ENCODE measurements around the gene ATP9A.
"Not testable (repeated sequence)": the region's sequence is repeated elsewhere in the genome, so short reads cannot be mapped to it uniquely, and the experiment has no call there.

ATP9A gene

DNA sequence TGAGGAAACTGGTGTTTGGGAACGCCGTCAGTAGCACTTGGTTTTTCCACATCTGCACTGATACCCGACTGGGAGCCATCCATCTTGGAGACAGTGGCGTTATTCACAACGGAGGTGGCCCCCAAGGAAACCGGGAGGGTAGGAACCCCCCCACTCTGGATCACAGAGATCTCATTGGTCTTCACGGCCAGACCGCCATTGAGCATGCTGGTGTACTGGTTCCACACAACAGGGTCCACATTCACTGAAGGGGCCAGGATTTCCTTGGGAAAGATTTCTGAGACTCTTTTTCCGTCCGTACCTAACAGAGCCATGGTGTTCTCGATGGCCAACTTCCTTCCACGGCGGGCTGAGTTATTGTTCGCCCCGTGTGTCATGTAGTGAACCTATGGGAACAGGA is 16.1 kb upstream of the ATP9A start:
- Histone ChIP-seq H3K36me3 (ENCODE audit: control insufficient read depth, insufficient read depth, low read length) (no peaks in the 10 kb centered on the region), H3K4me3 (ENCODE audit: low read length) (no peak overlapping the region), H3K9ac (ENCODE audit: low read length) (no peak overlapping the region), H3K4me1 (ENCODE audit: control insufficient read depth, insufficient read depth, low read length) (no peaks in the 10 kb centered on the region), H3K27ac (ENCODE audit: low read depth, low read length) (no peak overlapping the region), H3K27me3 (ENCODE audit: control insufficient read depth, insufficient read depth, low read length) (no peaks in the 10 kb centered on the region)

DNA sequence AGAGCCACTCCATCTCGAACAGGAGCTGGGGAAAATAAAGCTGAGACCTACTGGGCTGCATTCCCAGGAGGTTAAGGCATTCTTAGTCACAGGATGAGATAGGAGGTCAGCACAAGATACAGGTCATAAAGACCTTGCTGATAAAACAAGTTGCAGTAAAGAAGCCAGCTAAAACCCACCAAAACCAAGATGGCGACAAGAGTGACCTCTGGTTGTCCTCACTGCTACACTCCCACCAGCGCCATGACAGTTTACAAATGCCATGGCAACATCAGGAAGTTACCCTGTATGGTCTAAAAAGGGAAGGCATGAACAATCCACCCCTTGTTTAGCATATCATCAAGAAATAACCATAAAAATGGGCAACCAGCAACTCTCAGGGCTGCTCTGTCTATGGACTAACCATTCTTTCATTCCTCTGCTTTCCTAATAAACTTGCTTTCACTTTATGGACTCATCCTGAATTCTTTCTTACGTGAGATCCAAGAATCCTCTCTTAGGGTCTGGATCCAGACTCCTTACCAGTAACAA is 10.1 kb upstream of the ATP9A start:
- not testable (repeated sequence) for H3K4me1 ChIP-seq (ENCODE audit: control insufficient read depth, insufficient read depth, low read length); H3K4me3 ChIP-seq (ENCODE audit: low read length); H3K36me3 ChIP-seq (ENCODE audit: control insufficient read depth, insufficient read depth, low read length); H3K27ac ChIP-seq (ENCODE audit: low read depth, low read length); H3K27me3 ChIP-seq (ENCODE audit: control insufficient read depth, insufficient read depth, low read length); H3K9ac ChIP-seq (ENCODE audit: low read length)

DNA sequence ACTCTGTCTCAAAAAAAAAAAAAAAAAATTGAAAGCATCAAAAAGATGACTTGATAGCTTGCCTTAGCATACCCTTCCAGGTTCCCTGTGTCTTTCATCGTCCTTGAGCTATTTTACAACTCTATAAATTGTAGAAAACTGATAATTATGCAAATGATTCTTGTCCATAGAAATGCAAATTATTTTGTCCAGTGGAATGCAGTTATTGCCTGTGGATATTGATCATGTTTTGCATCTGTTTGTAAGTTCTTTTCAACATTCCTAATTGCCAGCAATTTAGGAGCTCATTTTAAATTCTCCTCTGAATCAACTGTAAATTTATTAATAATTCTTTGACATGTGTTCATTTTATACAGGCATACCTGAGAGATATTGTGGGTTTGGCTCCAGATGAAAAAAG is 7.1 kb upstream of the ATP9A start:
- Histone ChIP-seq H3K36me3 (ENCODE audit: control insufficient read depth, insufficient read depth, low read length) (no peaks in the 10 kb centered on the region), H3K4me3 (ENCODE audit: low read length) (no peak overlapping the region), H3K27ac (ENCODE audit: low read depth, low read length) (no peak overlapping the region), H3K4me1 (ENCODE audit: control insufficient read depth, insufficient read depth, low read length) (no peaks in the 10 kb centered on the region), H3K9ac (ENCODE audit: low read length) (no peak overlapping the region), H3K27me3 (ENCODE audit: control insufficient read depth, insufficient read depth, low read length) (no peaks in the 10 kb centered on the region)

GRCh38 chr20:51772236-51772635 is 4.0 kb upstream of the ATP9A start:
- H3K27me3 ChIP-seq (ENCODE audit: control insufficient read depth, insufficient read depth, low read length) = no peaks in the 10 kb centered on the region
- H3K27ac ChIP-seq (ENCODE audit: low read depth, low read length) = no peak overlapping the region
- no peak overlapping the region for H3K4me3 ChIP-seq (ENCODE audit: low read length)
- no peak overlapping the region for H3K9ac ChIP-seq (ENCODE audit: low read length)
- H3K4me1 ChIP-seq (ENCODE audit: control insufficient read depth, insufficient read depth, low read length) = no peaks in the 10 kb centered on the region
- no peaks in the 10 kb centered on the region for H3K36me3 ChIP-seq (ENCODE audit: control insufficient read depth, insufficient read depth, low read length)

- Histone ChIP-seq H3K4me1 (ENCODE audit: control insufficient read depth, insufficient read depth, low read length) (no peaks in the 10 kb centered on the region), H3K9ac (ENCODE audit: low read length) (no peak overlapping the region), H3K4me3 (ENCODE audit: low read length) (no peak overlapping the region), H3K27ac (ENCODE audit: low read depth, low read length) (no peak overlapping the region), H3K36me3 (ENCODE audit: control insufficient read depth, insufficient read depth, low read length) (no peaks in the 10 kb centered on the region), H3K27me3 (ENCODE audit: control insufficient read depth, insufficient read depth, low read length) (no peaks in the 10 kb centered on the region)
Observed at GRCh38 chr20:51769976-51770615, 1.9 kb upstream of the ATP9A start.

- Histone ChIP-seq H3K36me3 (ENCODE audit: control insufficient read depth, insufficient read depth, low read length) (no peaks in the 10 kb centered on the region), H3K4me3 (ENCODE audit: low read length) (peak overlapping the region; percentile 8), H3K27me3 (ENCODE audit: control insufficient read depth, insufficient read depth, low read length) (no peaks in the 10 kb centered on the region), H3K27ac (ENCODE audit: low read depth, low read length) (no peak overlapping the region), H3K4me1 (ENCODE audit: control insufficient read depth, insufficient read depth, low read length) (no peaks in the 10 kb centered on the region), H3K9ac (ENCODE audit: low read length) (no peak overlapping the region)
Observed at GRCh38 chr20:51768759-51769517, 748 bp upstream of the ATP9A start.

DNA sequence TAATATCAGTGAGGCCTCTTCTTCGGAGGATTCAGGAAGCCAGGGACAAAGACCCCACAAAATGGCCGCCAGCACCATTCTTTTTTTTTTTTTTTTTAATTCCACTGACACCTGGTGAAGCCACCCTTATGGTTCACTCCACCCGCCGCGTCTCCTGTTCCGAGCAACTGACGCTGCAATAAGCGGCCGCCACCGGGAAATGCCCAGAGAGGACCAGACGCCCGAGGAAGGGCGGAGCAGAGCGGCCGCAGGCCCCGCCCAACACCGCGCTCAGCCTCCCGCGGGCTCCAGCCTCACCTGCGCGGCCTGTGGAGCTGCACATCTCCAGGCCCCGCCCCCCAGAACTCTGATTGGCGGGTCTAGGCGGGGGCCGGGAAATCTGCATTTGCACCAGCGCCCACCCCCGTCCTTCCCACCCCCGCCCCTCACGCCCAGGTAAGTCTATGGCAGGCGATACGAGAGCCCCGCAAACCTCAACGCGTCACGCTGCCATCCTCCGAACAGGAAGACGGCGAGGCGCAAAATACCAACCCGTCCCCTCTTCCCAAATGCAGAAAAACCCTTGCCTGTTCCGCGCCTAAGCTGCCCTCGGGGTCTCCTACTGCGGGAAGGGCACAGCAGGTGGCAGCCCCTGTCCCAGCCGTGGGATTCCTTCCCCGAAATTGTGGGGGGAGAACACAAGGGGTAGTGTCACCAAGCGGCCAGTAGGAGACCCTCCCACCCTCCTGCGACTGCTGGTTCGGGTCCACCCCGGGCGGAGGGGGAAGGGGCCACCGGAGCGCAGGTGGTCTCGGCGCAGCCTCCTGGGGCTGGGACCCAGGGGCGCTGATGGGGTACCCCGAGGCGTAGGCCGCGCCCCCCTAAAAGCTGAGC is 960 bp downstream of the ATP9A start:
- Histone ChIP-seq H3K4me1 (ENCODE audit: control insufficient read depth, insufficient read depth, low read length) (no peaks in the 10 kb centered on the region), H3K27me3 (ENCODE audit: control insufficient read depth, insufficient read depth, low read length) (no peaks in the 10 kb centered on the region), H3K36me3 (ENCODE audit: control insufficient read depth, insufficient read depth, low read length) (no peaks in the 10 kb centered on the region), H3K27ac (ENCODE audit: low read depth, low read length) (peak overlapping the region; percentile 51), H3K9ac (ENCODE audit: low read length) (peak overlapping the region; percentile 49), H3K4me3 (ENCODE audit: low read length) (peak overlapping the region; percentile 91)

DNA sequence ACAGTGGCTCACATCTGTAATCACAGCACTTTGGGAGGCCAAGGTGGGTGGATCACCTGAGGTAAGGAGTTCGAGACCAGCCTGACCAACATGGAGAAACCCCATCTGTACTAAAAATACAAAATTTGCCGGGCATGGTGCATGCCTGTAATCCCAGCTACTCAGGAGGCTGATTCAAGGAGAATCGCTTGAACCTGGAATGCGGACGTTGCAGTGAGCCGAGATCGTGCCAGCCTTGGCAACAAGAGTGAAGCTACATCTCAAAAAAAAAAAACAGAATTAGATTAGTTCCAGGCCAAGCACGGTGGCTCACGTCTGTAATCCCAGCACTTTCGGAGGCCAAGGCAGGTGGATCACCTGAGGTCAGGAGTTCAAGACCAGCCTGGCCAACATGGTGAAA is 2.8 kb downstream of the ATP9A start:
- H3K4me3 ChIP-seq (ENCODE audit: low read length); H3K36me3 ChIP-seq (ENCODE audit: control insufficient read depth, insufficient read depth, low read length); H3K4me1 ChIP-seq (ENCODE audit: control insufficient read depth, insufficient read depth, low read length); H3K27me3 ChIP-seq (ENCODE audit: control insufficient read depth, insufficient read depth, low read length); H3K27ac ChIP-seq (ENCODE audit: low read depth, low read length); H3K9ac ChIP-seq (ENCODE audit: low read length): not testable (repeated sequence)

- H3K4me3 ChIP-seq (ENCODE audit: low read length) = no peak overlapping the region
- H3K9ac ChIP-seq (ENCODE audit: low read length) = no peak overlapping the region
- no peaks in the 10 kb centered on the region for H3K36me3 ChIP-seq (ENCODE audit: control insufficient read depth, insufficient read depth, low read length)
- no peak overlapping the region for H3K27ac ChIP-seq (ENCODE audit: low read depth, low read length)
- no peaks in the 10 kb centered on the region for H3K27me3 ChIP-seq (ENCODE audit: control insufficient read depth, insufficient read depth, low read length)
- no peaks in the 10 kb centered on the region for H3K4me1 ChIP-seq (ENCODE audit: control insufficient read depth, insufficient read depth, low read length)
Observed at GRCh38 chr20:51763965-51764602, 4.1 kb downstream of the ATP9A start.

DNA sequence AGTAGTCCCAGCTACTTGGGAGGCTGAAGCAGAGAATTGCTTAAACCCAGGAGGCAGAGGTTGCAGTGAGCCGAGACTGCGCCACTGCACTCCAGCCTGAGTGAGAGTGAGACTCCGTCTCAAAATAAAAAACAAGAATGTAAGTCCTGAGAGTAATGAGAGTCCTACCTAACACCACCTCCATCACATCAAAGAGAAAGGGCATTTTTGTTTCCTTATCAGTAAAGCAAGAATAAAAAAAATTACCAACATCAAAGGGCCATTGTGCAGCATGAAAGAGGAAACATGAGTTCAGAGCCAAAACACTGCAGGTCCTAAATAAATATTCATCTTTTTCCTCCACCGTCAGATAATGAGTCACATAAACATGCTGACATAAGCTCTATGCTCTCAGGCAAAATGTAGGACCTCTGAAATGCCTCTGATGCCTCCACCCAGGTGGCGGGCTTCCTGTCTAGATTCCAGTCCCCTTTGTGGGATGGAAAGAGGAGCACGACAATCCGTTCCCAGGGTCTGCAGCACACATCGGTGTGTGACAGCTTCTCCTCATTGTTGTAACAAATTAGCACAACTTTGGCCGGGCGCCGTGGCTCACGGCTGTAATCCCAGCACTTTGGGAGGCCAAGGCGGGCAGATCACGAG is 7.2 kb downstream of the ATP9A start:
- Histone ChIP-seq H3K4me3 (ENCODE audit: low read length) (peak overlapping the region; percentile 8), H3K27me3 (ENCODE audit: control insufficient read depth, insufficient read depth, low read length) (no peaks in the 10 kb centered on the region), H3K4me1 (ENCODE audit: control insufficient read depth, insufficient read depth, low read length) (no peaks in the 10 kb centered on the region), H3K9ac (ENCODE audit: low read length) (no peak overlapping the region), H3K27ac (ENCODE audit: low read depth, low read length) (no peak overlapping the region), H3K36me3 (ENCODE audit: control insufficient read depth, insufficient read depth, low read length) (no peaks in the 10 kb centered on the region)

DNA sequence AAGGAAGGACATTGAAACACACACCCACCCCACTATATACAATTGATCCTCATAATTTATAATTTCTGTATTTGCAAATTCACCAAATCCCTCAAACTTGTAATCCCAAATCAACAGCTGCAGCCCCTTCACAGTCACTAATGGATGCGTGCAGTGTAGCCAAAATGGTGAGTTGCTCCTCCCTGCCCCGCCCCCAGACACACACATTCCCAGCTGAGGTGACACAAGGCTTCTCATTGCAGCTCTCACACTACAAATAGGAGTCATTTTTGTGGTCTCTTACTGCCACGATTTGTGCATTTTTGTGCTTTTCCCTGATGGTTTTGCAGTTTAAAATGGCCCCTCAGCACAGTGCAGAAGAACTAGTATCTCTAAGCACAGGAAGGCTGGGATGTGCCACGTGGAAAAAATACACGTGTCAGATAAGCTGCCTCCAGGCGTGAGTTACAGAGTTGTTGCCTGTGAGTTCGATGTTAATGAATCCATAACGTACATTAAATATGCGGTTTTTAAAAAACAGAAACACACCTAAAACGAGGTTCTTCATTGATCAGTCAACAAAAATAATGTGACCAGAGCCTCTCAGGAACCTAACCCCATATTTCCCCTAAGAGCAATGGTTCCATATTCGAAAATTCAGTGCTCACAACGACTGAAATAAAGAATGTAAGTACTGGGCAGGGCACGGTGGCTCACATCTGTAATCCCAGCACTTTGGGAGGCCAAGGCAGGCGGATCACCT is 8.2 kb downstream of the ATP9A start:
- no peak overlapping the region for H3K9ac ChIP-seq (ENCODE audit: low read length)
- H3K27me3 ChIP-seq (ENCODE audit: control insufficient read depth, insufficient read depth, low read length) = no peaks in the 10 kb centered on the region
- no peaks in the 10 kb centered on the region for H3K4me1 ChIP-seq (ENCODE audit: control insufficient read depth, insufficient read depth, low read length)
- H3K36me3 ChIP-seq (ENCODE audit: control insufficient read depth, insufficient read depth, low read length) = no peaks in the 10 kb centered on the region
- H3K4me3 ChIP-seq (ENCODE audit: low read length) = no peak overlapping the region
- no peak overlapping the region for H3K27ac ChIP-seq (ENCODE audit: low read depth, low read length)
